ENCODE data around the gene IFT27.

The IFT27 gene

GRCh38 chr22:36725366-36726006 is 50.4 kb downstream of the IFT27 start:
- DNase-seq (ENCODE audit: low read depth in 2 of 2), result no peak

GRCh38 chr22:36724836-36725235 is 51.1 kb downstream of the IFT27 start:
- no peak for DNase-seq (ENCODE audit: low read depth in 2 of 2)

- DNase-seq (ENCODE audit: low read depth in 2 of 2), result no peak
Observed at GRCh38 chr22:36722055-36722454, 53.9 kb downstream of the IFT27 start.

DNA sequence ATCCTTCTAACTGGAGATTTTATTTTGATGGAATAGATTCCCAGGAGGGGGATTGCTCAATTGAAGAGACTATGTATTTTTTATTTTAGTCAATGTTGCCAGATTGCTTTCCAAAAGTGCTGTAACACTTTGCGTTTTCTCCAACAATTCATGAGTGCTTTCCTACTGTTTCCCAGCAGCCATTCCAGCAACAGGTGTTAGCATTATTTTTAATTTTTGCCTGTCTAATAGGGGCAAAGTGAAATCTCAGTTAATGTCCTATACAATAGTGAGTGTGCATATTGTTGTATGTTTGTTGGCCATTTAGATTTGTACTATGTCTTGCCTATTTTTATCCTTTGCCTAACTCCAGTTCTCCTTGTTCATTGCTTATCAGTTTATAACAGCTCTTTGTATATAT is 60.3 kb downstream of the IFT27 start:
- no peak for DNase-seq (ENCODE audit: low read depth in 2 of 2)

DNA sequence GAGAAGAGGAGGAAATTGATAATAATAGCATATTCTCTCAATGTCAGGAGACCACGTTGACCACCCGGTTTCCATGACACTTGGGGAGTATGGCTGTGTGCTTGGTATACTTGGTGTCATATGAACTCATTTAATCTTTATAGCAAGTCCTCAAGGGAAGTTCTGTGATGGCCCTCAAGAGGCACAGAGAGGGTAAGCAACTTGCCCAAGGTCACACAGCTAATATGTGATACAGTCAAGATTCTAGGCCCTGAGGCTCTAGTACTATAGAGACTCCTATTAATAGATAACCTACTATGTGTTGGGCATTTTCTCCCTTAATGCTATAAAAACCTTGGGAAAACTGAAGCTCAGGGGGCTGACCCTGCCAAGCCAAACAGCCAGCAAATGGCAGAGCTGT is 61.8 kb downstream of the IFT27 start:
- no peak for DNase-seq (ENCODE audit: low read depth in 2 of 2)

DNA sequence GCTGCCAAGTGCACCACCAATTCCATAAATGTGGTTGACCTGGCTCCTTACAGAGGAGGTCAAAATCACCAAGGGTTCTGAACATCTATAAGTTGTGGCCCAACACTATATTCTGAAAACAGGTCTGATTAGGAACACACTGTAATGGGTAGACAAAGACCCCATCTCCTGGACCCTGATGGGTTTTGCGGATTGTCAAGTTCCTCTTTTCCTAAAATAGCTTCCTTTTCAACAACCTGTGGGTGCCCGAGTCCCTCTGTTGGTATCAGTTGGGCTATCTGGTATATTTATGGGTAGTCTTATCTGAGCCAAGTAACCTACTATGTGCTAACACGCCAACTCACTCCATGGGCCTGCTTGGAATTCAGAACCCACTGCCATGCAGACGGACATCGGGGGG is 62.5 kb downstream of the IFT27 start:
- no peak for DNase-seq (ENCODE audit: low read depth in 2 of 2)

Measured in activated CD4-positive, alpha-beta T cell treated with anti-CD3 and anti-CD28 coated beads for 24 hours (primary cell).